A549 (cell line): ENCODE results near the gene LIMS1.

Source experiments
- EP300 ChIP-seq, 2 experiments: fragments of >200 bp; sonication (Bioruptor Twin); formaldehyde crosslinking; IDR thresholded peaks; 2 replicates in 1 of 2; 3 replicates in 1 of 2; pipeline ENCODE4 v1.6.1; 2016 to 2017
- ESRRA ChIP-seq: fragments of 150-350 bp; IDR thresholded peaks from 2 replicates; pipeline ENCODE4 v1.6.1; 2014; ENCODE audit warnings: mild to moderate bottlenecking, low read length, borderline replicate concordance
- HDAC2 ChIP-seq: fragments of 200-600 bp; sonication (generic); IDR thresholded peaks from 2 replicates; pipeline ENCODE4 v1.6.1; 2016
- NPAS2 ChIP-seq: fragments of 250-450 bp; sonication (Bioruptor Pico); IDR thresholded peaks from 2 replicates; pipeline ENCODE4 v1.8.0; 2022; ENCODE audit warnings: mild to moderate bottlenecking, moderate library complexity, borderline replicate concordance
- POLR2A ChIP-seq: IDR thresholded peaks from 2 replicates; pipeline ENCODE4 v1.6.1; 2012; ENCODE audit warnings: mild to moderate bottlenecking, low read length
- RFX5 ChIP-seq: fragments of 450-650 bp; IDR thresholded peaks from 2 replicates; pipeline ENCODE4 v1.7.1; 2014; ENCODE audit warnings: antibody characterized with exemption, mild to moderate bottlenecking, moderate library complexity
- TF ChIP-seq, protein P1 (sequence below): fragments of >200 bp; sonication (Bioruptor Twin); formaldehyde crosslinking; IDR thresholded peaks from 3 replicates; pipeline ENCODE4 v1.5.1; 2016

DNA sequence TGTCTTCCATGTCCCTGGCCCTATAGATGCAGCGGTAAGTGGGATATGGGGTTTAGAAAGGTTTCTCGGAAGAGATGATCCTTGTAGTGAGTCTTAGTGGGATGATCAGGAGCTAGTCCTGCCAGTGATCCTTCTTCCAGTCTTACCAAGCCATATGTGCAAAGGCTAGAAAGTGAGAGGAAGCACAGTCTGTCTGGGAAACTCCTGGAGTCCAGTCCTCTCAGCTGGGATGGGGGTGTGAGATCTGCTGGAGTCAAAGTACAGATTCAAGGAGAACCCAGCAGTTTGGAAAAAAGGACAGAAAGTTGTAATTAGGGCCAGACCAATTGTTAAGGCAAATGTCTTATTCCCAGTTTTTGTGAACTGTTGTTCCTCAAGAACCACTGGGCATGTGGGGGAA lies 83.3 kb downstream of the LIMS1 start:
- TF ChIP-seq ESRRA: no peak
- no peak for TF ChIP-seq NPAS2 (CRISPR knock-in tag)
- TF ChIP-seq, protein P1, sequence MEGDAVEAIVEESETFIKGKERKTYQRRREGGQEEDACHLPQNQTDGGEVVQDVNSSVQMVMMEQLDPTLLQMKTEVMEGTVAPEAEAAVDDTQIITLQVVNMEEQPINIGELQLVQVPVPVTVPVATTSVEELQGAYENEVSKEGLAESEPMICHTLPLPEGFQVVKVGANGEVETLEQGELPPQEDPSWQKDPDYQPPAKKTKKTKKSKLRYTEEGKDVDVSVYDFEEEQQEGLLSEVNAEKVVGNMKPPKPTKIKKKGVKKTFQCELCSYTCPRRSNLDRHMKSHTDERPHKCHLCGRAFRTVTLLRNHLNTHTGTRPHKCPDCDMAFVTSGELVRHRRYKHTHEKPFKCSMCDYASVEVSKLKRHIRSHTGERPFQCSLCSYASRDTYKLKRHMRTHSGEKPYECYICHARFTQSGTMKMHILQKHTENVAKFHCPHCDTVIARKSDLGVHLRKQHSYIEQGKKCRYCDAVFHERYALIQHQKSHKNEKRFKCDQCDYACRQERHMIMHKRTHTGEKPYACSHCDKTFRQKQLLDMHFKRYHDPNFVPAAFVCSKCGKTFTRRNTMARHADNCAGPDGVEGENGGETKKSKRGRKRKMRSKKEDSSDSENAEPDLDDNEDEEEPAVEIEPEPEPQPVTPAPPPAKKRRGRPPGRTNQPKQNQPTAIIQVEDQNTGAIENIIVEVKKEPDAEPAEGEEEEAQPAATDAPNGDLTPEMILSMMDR: no peak
- no peak for TF ChIP-seq EP300 (IDR thresholded peaks at IDR 0.05)
- no peak for TF ChIP-seq POLR2A
- TF ChIP-seq RFX5: no peak
- TF ChIP-seq HDAC2: no peak
